G401 (cell line): ENCODE measurements around the gene SORBS2. TPM values are rescaled to one million over a fixed set of nuclear protein-coding genes. Genes with fewer than 3 reads are reported as not detected.

Experiments used
- DNase-seq: peaks from one replicate; pipeline ENCODE4 v3.0.0-alpha.2; 2015; ENCODE audit warnings: low spot score
- in situ Hi-C: cut with HindIII; loops from 2 replicates; pipeline ENCODE4 v1.10.0; 2016; ENCODE audit warnings: low sequenced_read_pairs, mixed read lengths
- total RNA-seq: library from RNA; depleted of rRNA; stranded (reverse); fragments of >200 nt; shearing (Covaris generic); gene quantifications from 2 replicates; pipeline ENCODE4 v1.2.3, GENCODE V29; 2014

SORBS2 gene
- total RNA-seq, 1 experiment from 2014 or later: 39.7 TPM

- in situ Hi-C loops: no loop called here
- no peak for DNase-seq
Measured at GRCh38 chr4:185749858-185750257, 62.1 kb downstream of the SORBS2 start.

DNA sequence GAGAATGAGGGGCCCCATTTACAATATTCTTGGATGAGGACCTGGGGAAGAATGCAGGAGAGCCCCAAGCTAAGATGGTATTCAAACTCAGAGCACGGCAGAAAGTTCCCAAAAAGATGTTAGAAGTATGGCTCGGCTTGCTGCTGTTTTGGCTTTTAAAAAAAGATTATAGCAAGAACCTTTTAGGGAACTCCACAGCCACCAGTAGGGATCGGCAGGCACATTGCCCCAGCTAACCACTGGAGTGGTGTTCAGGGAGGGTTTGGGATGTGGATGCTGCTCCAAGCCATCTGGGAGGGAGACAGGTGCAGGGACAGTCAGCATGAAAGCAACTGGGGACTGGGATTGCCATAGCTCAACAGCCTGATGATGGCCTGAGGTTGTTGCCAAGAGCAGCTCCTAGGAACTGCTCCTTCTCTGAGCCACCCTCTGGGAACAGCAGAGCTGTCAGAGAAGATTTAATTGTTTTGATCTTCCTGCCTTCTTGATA lies 63.0 kb downstream of the SORBS2 start:
- in situ Hi-C loops: no loop called here
- DNase-seq: no peak

- DNase-seq: no peak
- in situ Hi-C loops: no loop called here
Measured at GRCh38 chr4:185745891-185746290, 66.1 kb downstream of the SORBS2 start.

- DNase-seq: no peak
- in situ Hi-C loops: no loop called here
Measured at GRCh38 chr4:185744946-185745345, 67.0 kb downstream of the SORBS2 start.

GRCh38 chr4:185744488-185744862 lies 67.5 kb downstream of the SORBS2 start:
- DNase-seq: no peak
- in situ Hi-C loops: no loop called here

DNA sequence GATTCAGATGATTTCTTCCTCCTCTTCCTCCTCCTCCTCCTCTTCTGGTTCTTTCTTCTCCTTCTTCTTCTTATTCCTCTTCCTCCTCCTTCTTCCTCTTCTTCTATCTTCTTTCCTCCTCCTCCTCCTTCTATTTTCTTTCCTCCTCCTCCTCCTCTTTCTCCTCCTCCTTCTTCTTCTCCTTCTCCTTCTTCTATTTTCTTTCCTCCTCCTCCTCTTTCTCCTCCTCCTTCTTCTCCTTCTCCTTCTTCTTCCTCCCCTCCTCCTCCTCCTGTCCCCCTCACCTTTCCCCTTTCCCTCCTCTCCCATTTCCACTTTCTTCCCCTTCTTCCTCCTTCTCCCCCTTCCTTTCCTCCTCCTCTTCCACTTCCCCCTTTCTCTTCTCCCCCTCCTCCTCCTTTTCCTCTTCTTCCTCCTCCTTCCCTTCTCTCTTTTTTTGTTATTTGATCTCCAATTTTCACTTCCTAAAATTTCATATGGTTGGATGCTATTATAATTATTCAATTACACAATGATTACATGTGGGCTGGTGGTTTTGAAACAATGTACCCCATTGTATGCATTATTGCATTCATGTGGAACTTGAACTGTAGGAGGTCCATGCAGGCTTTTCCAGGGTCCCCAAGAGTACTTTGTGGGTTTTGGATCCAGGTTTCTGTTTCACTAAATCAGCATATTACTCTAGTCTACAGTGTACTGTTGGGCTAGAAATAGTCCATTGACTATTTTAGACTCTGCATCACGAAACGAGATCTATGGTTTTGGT lies 68.1 kb downstream of the SORBS2 start:
- no peak for DNase-seq
- in situ Hi-C loops: no loop called here

- in situ Hi-C loops: no loop called here
- DNase-seq: no peak
Measured at GRCh38 chr4:185742766-185743165, 69.2 kb downstream of the SORBS2 start.

DNA sequence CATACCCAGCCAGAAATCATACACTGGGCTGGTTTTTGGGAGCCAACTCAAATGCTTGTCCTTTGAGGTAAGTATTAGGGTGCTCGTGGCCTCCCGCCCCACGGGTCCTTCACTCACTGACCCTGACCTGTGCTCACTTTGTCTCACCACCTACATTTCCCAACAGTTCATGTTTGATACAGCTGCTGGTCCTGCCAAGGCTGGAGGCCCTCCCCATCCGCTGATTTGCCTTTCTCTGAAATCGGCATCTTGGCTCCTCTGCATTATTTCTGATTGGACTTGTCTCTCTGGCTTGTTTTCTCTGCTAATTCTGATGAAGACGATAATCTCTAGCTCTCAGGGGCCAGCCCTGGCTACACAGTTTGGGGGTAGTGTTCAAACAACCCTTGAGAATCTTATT lies 70.2 kb downstream of the SORBS2 start:
- DNase-seq: no peak
- in situ Hi-C loops: no loop called here

GRCh38 chr4:185740471-185740873 lies 71.5 kb downstream of the SORBS2 start:
- DNase-seq: no peak
- in situ Hi-C loops: no loop called here

DNA sequence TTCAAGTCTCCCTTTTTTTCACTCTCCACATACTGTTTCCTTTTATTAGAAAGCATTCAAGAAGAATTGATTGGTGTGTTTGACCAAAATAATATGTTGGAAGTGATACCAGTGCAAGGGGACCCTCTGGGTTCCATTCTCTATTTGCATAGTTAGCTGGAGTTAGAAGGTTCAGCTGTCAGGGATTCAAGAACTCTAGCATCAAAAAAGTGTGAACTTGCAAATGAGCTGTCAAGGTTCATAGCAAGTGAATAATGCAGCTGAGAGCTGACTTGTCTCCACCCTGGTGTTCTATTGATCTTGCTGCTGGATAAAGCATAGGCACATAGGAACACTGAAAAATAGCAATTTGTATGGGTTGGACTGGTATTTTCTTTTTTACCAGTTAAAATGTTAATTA lies 73.2 kb downstream of the SORBS2 start:
- DNase-seq: peak; percentile 10
- in situ Hi-C loops: no loop called here

- DNase-seq: peak; percentile 62
- in situ Hi-C loops: no loop called here
Measured at GRCh38 chr4:185738038-185738552, 73.9 kb downstream of the SORBS2 start.

GRCh38 chr4:185737489-185738037 lies 74.4 kb downstream of the SORBS2 start:
- DNase-seq: no peak
- in situ Hi-C loops: no loop called here

DNA sequence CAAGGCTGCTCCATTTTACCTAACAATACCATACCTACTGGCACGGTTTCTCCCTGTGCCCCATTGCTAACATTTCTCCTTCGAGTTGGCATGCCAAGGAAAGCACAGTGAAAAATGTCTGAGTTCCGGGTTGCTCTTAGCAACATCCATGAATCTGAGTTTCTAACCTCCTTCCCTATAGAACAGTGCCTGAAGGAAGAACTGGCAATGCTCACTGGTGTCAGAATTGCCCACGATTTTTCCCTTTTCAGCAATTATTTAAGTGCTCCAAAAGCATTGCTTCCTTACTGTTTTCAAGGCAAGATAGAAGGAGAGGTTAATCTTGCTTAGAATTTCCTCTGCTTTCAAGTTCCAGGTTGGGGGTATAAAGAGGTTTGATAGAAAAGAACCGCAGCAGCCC lies 75.1 kb downstream of the SORBS2 start:
- in situ Hi-C loops: no loop called here
- no peak for DNase-seq

DNA sequence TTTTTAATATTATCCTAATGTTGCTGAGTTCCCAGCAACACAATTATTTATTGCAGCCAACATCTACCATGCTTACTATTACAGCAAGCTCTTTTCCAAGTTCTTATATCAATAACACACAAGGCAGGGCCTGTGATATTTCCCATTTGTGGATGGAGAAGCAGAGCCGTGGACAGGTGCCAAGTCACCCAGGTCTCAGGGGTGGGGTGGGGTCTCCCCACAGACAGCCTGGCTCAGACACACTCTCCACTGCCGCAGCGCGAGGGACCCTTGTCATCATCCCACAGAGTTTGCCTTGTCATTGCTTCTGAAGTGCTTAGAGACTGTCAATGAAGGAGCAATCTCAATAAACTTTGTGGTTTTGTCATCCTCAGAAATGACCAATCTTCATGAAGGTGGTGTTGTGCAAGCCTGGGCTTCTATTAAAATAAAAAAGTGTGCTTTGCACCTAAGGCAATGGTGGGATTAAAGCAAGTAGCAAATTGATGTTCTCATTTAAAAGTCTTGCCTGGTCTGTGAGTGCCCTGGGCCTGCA lies 76.1 kb downstream of the SORBS2 start:
- in situ Hi-C loops: no loop called here
- DNase-seq: no peak

- in situ Hi-C loops: no loop called here
- DNase-seq: no peak
Measured at GRCh38 chr4:185734930-185735329, 77.1 kb downstream of the SORBS2 start.

GRCh38 chr4:185734214-185734613 lies 77.8 kb downstream of the SORBS2 start:
- DNase-seq: no peak
- in situ Hi-C loops: no loop called here

DNA sequence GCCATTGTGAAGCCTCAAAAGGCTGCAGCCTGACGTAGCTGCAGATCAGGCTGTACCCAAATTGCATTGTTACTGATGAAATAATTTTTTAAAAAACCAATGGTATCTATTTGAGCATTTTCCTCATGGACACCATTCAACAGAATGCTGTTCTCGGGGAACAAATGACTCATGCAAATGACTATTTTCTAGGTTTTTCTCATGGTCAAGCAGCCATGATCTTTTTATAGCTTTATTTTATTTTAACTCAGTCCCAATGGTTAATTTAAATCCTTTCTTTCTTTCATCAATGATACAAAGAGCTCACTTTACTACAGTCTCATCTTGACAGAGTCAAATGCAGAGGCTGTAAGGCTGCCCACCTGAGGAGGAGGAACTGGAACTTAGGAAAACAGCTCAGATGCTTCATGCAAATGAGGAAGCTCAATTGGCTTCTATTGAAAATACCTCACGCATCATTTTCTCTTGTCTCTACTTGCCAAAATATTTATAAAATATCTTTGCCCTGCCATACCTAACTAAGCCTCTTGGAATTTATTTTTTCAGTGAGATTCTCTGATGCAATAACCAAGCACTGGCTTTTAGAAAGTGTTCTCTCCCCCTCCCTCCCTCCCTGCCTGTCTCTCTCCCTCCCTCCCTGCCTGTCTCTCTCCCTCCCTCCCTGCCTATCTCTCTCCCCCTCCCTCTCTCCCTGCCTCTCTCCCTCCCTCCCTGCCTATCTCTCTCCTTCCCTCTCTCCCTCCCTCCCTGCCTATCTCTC lies 81.0 kb downstream of the SORBS2 start:
- DNase-seq: no peak
- in situ Hi-C loops: no loop called here

- no peak for DNase-seq
- in situ Hi-C loops: no loop called here
Measured at GRCh38 chr4:185730387-185730786, 81.6 kb downstream of the SORBS2 start.

GRCh38 chr4:185729391-185729804 lies 82.6 kb downstream of the SORBS2 start:
- DNase-seq: no peak
- in situ Hi-C loops: no loop called here

DNA sequence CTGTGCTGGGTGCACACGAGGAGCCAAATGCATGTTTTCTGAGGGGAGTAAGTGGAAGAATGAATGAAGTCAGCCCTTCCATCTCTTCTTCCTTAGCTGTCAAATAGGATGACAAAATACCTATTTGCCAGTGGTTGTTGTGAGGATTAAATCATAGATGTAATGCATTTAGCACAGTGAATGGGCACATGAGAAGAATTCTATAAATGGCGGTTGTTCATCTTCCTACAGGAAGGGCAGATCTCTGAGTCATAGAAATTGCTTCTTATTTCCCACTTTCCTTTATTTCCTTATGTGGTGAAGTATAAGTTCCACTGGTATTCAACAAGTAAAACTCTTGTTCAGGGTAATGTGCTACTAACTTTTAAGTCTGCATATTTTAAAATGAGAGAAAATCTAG lies 83.1 kb downstream of the SORBS2 start:
- in situ Hi-C loops: no loop called here
- no peak for DNase-seq
